ENCODE data around the gene SLC5A5.

SLC5A5 gene

GRCh38 chr19:17926044-17926443 lies 54.3 kb downstream of the SLC5A5 start:
- no peak for FAIRE-seq

DNA sequence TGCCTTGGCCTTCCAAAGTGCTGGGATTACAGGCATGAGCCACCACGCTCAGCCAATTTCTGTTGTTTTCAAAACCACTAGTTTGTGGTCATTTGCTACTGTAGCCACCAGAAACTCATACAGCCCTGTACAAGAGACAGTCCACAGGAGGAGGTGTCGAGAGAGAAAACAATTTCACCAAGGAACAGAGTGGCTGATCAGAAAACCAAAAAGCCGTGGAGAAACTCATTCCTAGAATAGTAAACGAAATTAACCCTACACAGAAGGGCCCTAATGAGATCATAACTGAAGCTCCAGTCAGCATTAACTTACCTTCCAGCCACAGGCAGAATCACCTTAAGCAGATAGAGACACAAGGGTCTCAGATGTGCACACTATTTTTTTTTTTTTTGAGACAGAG lies 57.3 kb downstream of the SLC5A5 start:
- no peak for FAIRE-seq

- no peak for FAIRE-seq
Observed at GRCh38 chr19:17931532-17932191, 59.9 kb downstream of the SLC5A5 start.

GRCh38 chr19:17932485-17933338 lies 61.0 kb downstream of the SLC5A5 start, which contains the start of gene CCDC124:
Gene CCDC124, plus strand, starts transcription at chr19:17933015. Its CDS starts 3,406 bp downstream, at chr19:17936421.
- no peak for FAIRE-seq

DNA sequence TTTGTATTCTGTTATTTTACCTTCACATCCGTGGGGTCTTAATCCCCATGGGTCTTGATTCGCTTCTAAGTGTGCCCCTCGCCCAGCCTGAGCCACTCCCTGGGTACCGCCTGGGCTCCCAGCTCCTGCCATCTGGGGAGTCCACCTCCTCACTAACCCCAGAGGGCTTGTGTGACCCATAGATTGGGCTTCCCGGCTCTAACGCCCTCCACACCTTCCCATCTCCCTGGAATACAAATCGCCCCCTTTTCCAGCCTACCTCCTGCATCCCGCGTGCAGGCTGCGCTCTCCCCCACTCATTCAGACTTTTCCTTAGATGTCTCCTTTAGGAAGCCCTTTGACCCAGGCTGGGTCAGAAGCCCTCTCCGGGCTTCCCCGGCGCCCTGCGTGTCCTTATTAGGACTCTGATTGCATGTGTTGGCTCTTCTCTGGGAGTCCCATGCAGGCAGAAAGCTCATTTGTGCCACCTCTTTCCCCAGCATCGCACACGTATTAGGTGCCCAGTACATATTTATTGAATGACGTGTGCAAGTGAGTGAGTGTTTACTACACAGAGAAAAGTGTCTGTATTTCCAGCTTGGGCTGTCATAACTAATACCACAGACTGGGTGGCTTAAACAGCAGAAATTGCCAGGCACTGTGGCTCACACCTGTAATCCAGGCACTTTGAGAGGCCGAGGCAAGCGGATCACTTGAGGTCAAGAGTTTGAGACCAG lies 61.8 kb downstream of the SLC5A5 start:
- no peak for FAIRE-seq

DNA sequence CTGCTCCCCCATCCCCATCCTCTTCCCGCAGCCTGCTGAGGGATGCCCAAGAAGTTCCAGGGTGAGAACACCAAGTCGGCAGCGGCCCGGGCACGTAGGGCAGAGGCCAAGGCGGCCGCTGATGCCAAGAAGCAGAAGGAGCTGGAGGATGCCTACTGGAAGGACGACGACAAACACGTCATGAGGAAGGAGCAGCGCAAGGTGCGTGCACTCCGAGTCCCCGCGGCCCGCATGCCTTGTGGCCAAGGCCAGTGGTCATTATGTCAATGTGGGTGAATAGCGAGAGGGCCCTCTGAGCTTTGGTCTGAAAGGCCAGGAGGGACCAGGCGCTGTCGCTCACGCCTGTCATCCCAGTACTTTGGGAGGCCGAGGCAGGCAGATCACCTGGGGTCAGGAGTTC lies 64.6 kb downstream of the SLC5A5 start:
- FAIRE-seq: no peak

DNA sequence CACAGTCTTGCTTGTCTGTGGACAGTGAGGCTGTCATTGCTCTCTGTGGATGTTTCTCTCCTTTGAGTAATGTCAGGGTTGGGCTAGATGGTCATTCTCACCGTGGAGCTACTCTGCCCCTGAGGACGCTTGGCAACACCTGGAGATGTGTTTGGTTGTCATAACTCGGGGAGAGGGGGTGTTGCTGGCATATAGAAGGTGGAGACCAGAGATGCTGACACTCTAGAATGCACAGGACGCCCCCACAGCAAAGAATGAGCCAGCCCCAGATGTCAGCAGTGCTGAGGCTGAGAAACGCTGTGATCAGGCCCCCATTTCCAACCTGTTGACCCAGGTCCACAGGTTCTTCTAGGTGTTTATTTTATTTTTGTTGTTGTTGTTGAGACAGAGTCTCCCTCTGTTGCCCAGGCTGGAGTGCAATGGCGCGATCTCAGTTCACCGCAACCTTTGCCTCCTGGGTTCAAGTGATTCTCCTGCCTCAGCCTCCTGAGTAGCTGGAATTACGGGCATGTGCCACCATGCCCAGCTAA lies 65.7 kb downstream of the SLC5A5 start:
- FAIRE-seq: no peak

- no peak for FAIRE-seq
Observed at GRCh38 chr19:17938092-17938845, 66.5 kb downstream of the SLC5A5 start.

- no peak for FAIRE-seq
Observed at GRCh38 chr19:17942181-17942580, 70.4 kb downstream of the SLC5A5 start.

DNA sequence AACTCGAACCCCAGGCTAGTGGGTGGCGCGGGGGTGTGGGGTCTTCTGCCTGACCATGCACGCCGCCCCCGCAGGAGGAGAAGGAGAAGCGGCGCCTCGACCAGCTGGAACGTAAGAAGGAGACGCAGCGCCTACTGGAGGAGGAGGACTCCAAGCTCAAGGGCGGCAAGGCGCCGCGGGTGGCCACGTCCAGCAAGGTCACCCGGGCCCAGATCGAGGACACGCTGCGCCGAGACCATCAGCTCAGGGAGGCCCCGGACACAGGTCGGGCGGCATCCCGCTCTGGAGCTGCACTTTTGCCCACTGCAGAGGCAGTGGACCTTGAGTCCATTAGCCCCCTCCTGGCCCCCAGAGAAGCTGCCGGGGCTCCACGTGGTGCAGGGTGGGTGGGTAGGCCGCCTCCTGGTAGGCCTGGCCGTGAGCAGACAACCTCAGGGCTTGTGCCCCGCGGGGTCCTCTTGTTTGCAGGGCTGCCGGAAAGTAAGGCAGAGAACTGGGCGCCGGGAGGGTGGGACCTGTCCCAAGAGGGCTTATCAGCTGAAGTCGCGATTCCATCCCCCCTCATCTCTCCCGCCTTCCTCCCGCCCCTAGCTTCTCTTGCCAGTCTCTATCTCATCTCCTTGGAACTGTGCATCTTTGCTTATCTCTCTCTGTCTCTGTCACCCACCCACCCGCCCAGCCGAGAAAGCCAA lies 71.0 kb downstream of the SLC5A5 start:
- FAIRE-seq: no peak

- no peak for FAIRE-seq
Observed at GRCh38 chr19:17943274-17944221, 71.8 kb downstream of the SLC5A5 start.

- FAIRE-seq: no peak
Observed at GRCh38 chr19:17944301-17944700, 72.6 kb downstream of the SLC5A5 start.

Data from endometrium (tissue), 2 donors.